Stomach (tissue), 9 donors: ENCODE measurements around the gene TRAM2. TPM values are rescaled to one million over a fixed set of nuclear protein-coding genes. Genes with fewer than 3 reads are reported as not detected.

Experiments
- DNase-seq, 2 donors: peaks; one replicate each; pipeline versions ENCODE4 v3.0.0 to v3.0.0-alpha.2; 2013 to 2019
- H3K27ac ChIP-seq, 5 donors: fragments of 200-600 bp in 4 of 5; sonication (generic) in 4 of 5; one replicate each; pipeline ENCODE4 v1.5.1; 2013 to 2019; ENCODE audit warnings: mild to moderate bottlenecking in 1 of 5, moderate library complexity in 1 of 5
- H3K27me3 ChIP-seq, 3 donors: fragments of 200-600 bp; sonication (generic); one replicate each; pipeline ENCODE4 v1.5.1; 2017 to 2019; ENCODE audit warnings: mixed run types in 1 of 3
- H3K36me3 ChIP-seq, 4 donors: fragments of 200-600 bp; sonication (generic); 1 replicate in 3 of 4; 2 replicates in 1 of 4; pipeline ENCODE4 v1.5.1; 2016 to 2019
- H3K4me1 ChIP-seq, 4 donors: fragments of 200-600 bp; sonication (generic); one replicate each; pipeline ENCODE4 v1.5.1; 2016 to 2019
- H3K4me3 ChIP-seq, 4 donors: fragments of 200-600 bp; sonication (generic) in 3 of 4; one replicate each; pipeline ENCODE4 v1.5.1; 2016 to 2019; ENCODE audit warnings: mild to moderate bottlenecking in 1 of 4
- H3K9me3 ChIP-seq, 4 donors: fragments of 200-600 bp; sonication (generic); one replicate each; pipeline ENCODE4 v1.5.1; 2016 to 2019
- EP300 ChIP-seq: sonication (generic); formaldehyde crosslinking; IDR thresholded peaks from one replicate; pipeline ENCODE4 v1.6.1; 2017; ENCODE audit warnings: antibody characterized with exemption
- POLR2A ChIP-seq, 4 donors: fragments of 450-650 bp; IDR thresholded peaks; one replicate each; pipeline ENCODE4 v1.6.1; 2016; ENCODE audit warnings: antibody characterized with exemption in 4 of 4, control low read depth in 2 of 4, mild to moderate bottlenecking in 1 of 4, moderate library complexity in 1 of 4
- POLR2AphosphoS5 ChIP-seq, 3 donors: sonication (generic); formaldehyde crosslinking; IDR thresholded peaks; one replicate each; pipeline ENCODE4 v1.6.1; 2016; ENCODE audit warnings: antibody characterized with exemption in 3 of 3
- WGBS, 5 donors: extraction: QIAGEN DNeasy Blood & Tissue Kit in 3 of 5; methylation state at CpG; one replicate each; pipeline versions ENCODE4 v1.1.5 to v1.1.7; 2013 to 2018; 5-methylcytosine and 5-hydroxymethylcytosine counted together
- intact Hi-C: fragments of 100-400 bp; cut with DNase I; formaldehyde crosslinking; loops from one replicate; pipeline ENCODE4 v1.15.1; 2023; ENCODE audit warnings: low total_unique reads
- polyA plus RNA-seq, 3 donors: library from polyadenylated mRNA; stranded (reverse); fragments of 200-250 nt; gene quantifications; one replicate each; pipeline ENCODE4 v1.2.3, GENCODE V29; 2013
- total RNA-seq, 5 donors: library from RNA; depleted of rRNA; stranded (reverse); fragments of >200 nt; gene quantifications; one replicate each; pipeline versions ENCODE4 v1.1.0 to v1.2.3, GENCODE V29; 2014 to 2016
- TF ChIP-seq, protein P1 (sequence below), 7 experiments: fragments of 450-650 bp in 4 of 7; fragments of 200-600 bp in 3 of 7; sonication (generic) in 3 of 7; IDR thresholded peaks; one replicate each; pipeline ENCODE4 v1.5.1; 2016 to 2019; ENCODE audit warnings: antibody characterized with exemption in 7 of 7, control low read depth in 2 of 7, mild to moderate bottlenecking in 1 of 7
- donor health status: healthy with polysubstance abuse.
- donor health status: Bipolar disorder and iron deficiency.
- donor health status: healthy.

The TRAM2 gene
- total and polyA plus RNA-seq, 8 donors, result 1.4 to 14.1 (median 4.3) TPM

GRCh38 chr6:52529311-52529710 lies 47.5 kb downstream of the TRAM2 start:
- H3K9me3 ChIP-seq, result no peaks in the 10 kb centered on the region
- intact Hi-C loops, result no loop called here
- peaks cover 0 to under 1% (median 0%) of the 10 kb centered on the region in 4 donors for H3K4me1 ChIP-seq
- no peaks in the 10 kb centered on the region for H3K27me3 ChIP-seq
- no peak overlapping the region for H3K4me3 ChIP-seq
- H3K27ac ChIP-seq, result no peak overlapping the region
- no peak for DNase-seq
- TF ChIP-seq POLR2AphosphoS5 (IDR thresholded peaks at IDR 0.05), result no peak
- TF ChIP-seq, protein P1, sequence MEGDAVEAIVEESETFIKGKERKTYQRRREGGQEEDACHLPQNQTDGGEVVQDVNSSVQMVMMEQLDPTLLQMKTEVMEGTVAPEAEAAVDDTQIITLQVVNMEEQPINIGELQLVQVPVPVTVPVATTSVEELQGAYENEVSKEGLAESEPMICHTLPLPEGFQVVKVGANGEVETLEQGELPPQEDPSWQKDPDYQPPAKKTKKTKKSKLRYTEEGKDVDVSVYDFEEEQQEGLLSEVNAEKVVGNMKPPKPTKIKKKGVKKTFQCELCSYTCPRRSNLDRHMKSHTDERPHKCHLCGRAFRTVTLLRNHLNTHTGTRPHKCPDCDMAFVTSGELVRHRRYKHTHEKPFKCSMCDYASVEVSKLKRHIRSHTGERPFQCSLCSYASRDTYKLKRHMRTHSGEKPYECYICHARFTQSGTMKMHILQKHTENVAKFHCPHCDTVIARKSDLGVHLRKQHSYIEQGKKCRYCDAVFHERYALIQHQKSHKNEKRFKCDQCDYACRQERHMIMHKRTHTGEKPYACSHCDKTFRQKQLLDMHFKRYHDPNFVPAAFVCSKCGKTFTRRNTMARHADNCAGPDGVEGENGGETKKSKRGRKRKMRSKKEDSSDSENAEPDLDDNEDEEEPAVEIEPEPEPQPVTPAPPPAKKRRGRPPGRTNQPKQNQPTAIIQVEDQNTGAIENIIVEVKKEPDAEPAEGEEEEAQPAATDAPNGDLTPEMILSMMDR (IDR thresholded peaks at IDR 0.05), result no peak
- TF ChIP-seq EP300, result no peak
- TF ChIP-seq POLR2A (IDR thresholded peaks at IDR 0.05), result no peak
- 87 to 94% (median 91%) methylated on average over 8 of the region's 8 CpGs for WGBS, 5 donors
- peaks cover 2 to 12% (median 10%) of the 10 kb centered on the region in 4 donors for H3K36me3 ChIP-seq

DNA sequence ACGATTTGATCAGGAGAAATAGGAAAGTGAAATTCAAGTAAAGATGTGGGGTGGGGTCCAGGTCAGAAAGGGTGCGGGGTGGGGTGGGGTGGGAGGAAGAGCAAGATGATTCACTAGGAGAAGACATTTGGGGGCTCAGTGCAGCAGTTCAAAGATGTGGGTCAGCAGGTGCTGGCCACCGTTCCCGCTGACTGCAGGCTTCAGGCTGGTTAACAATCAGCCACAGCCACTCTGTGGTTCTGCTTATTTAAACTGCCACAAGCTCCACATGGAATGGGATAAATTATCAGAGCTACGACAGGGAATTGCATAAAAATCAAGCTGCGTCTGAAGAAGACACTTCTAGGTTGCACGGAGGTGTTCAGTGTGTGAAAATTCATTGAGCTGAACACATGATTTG lies 49.4 kb downstream of the TRAM2 start:
- no peak for TF ChIP-seq EP300
- TF ChIP-seq, protein P1 (IDR thresholded peaks at IDR 0.05), result no peak
- no peak for TF ChIP-seq POLR2A (IDR thresholded peaks at IDR 0.05)
- TF ChIP-seq POLR2AphosphoS5 (IDR thresholded peaks at IDR 0.05), result no peak
- H3K9me3 ChIP-seq, result no peaks in the 10 kb centered on the region
- no peak overlapping the region for H3K4me3 ChIP-seq
- WGBS, 5 donors, result 89 to 98% (median 93%) methylated on average over 7 of the region's 7 CpGs
- H3K36me3 ChIP-seq, result no peaks in the 10 kb centered on the region
- no peak for DNase-seq
- H3K27me3 ChIP-seq, result no peaks in the 10 kb centered on the region
- H3K27ac ChIP-seq, result no peak overlapping the region
- intact Hi-C loops, result no loop called here
- peaks cover 6 to 19% (median 12%) of the 10 kb centered on the region in 4 donors for H3K4me1 ChIP-seq

DNA sequence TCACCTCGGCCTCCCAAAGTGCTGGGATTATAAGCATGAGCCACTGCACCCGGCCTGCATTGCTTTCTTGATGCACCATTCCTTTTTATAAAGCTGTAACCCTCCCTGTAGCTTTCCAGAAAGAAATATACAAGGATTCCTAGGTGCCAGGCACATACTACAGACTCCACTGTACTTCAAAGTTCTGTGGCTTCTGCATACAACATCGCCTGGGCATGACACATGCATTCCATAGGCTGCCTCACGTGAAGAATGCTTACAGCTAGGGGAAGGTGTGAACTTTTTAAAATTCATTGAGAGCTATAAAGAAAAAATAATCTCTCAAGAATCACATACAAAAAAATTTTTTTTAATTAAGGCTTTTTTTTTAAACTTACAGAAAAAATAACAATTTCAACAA lies 50.2 kb downstream of the TRAM2 start:
- Histone ChIP-seq H3K27ac (no peak overlapping the region), H3K4me1 (peaks cover 14 to 27% (median 20%) of the 10 kb centered on the region in 4 donors), H3K4me3 (no peak overlapping the region), H3K27me3 (no peaks in the 10 kb centered on the region), H3K9me3 (no peaks in the 10 kb centered on the region), H3K36me3 (no peaks in the 10 kb centered on the region)
- WGBS, 5 donors, result 61 to 97% (median 85%) methylated on average over 4 of the region's 4 CpGs
- TF ChIP-seq POLR2A (IDR thresholded peaks at IDR 0.05) (no peak), EP300 (no peak), POLR2AphosphoS5 (IDR thresholded peaks at IDR 0.05) (no peak)
- TF ChIP-seq, protein P1 (IDR thresholded peaks at IDR 0.05), result no peak
- no peak for DNase-seq
- intact Hi-C loops, result no loop called here

DNA sequence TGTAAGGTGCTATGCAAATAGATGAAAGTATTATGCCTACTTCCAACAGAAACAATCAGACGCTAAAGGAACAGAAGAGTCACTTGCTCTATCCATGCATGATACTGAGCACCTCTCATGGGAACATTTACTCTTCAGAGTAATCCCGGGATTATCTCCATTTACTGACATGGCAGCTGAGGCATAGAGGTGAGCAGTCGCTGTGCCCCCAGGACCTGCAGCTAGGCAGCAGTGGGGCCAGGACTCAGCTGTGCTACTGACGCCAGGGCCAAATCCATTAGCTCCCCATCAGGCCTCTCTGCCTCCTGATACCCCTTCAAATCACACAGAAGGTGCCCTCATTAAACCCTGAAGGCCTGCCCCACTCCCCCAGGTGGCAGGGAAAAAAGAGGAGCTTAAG lies 51.9 kb downstream of the TRAM2 start:
- H3K27me3 ChIP-seq, result no peaks in the 10 kb centered on the region
- H3K27ac ChIP-seq, result no peak overlapping the region
- WGBS, 5 donors, result 93 to 97% (median 94%) methylated on average over 2 to 4 of the region's 4 CpGs
- no peaks in the 10 kb centered on the region for H3K9me3 ChIP-seq
- no peaks in the 10 kb centered on the region for H3K36me3 ChIP-seq
- TF ChIP-seq EP300, result no peak
- TF ChIP-seq POLR2A (IDR thresholded peaks at IDR 0.05), result no peak
- TF ChIP-seq, protein P1 (IDR thresholded peaks at IDR 0.05), result no peak
- no peak for TF ChIP-seq POLR2AphosphoS5 (IDR thresholded peaks at IDR 0.05)
- DNase-seq, result no peak
- H3K4me1 ChIP-seq, result peaks cover 19 to 44% (median 21%) of the 10 kb centered on the region in 4 donors
- intact Hi-C loops, result no loop called here
- H3K4me3 ChIP-seq, result no peak overlapping the region
